WERI-Rb-1 (cell line): Measurements from ENCODE around the gene PCYOX1L.

ENCODE experiments used
- DNase-seq: peaks from one replicate; pipeline ENCODE4 v3.0.0-alpha.2; 2020
- H3K27ac ChIP-seq: fragments of 250-450 bp; sonication (Bioruptor Pico); 2 replicates; pipeline ENCODE4 v1.5.1; 2020; ENCODE audit warnings: mild to moderate bottlenecking, moderate library complexity
- H3K27me3 ChIP-seq: fragments of 250-450 bp; sonication (Bioruptor Pico); 2 replicates; pipeline ENCODE4 v1.5.1; 2021; ENCODE audit warnings: mild to moderate bottlenecking, low read depth, moderate library complexity; ENCODE audit not compliant: insufficient read depth, severe bottlenecking
- H3K36me3 ChIP-seq: fragments of 250-450 bp; sonication (Bioruptor Pico); 2 replicates; pipeline ENCODE4 v1.5.1; 2020; ENCODE audit warnings: mild to moderate bottlenecking, moderate library complexity
- H3K4me3 ChIP-seq: 2 replicates; pipeline ENCODE4 v1.5.1; 2011; ENCODE audit warnings: low read depth, mild to moderate bottlenecking, control low read depth, low read length
- H3K9me3 ChIP-seq: fragments of 250-450 bp; sonication (Bioruptor Pico); 2 replicates; pipeline ENCODE4 v1.5.1; 2021; ENCODE audit warnings: mild to moderate bottlenecking, moderate library complexity; ENCODE audit not compliant: severe bottlenecking
- TF ChIP-seq, protein P1 (sequence below): IDR thresholded peaks from 2 replicates; pipeline ENCODE4 v1.5.1; 2011; ENCODE audit warnings: low read depth, mild to moderate bottlenecking, control low read depth, inconsistent platforms, low read length

Gene PCYOX1L

DNA sequence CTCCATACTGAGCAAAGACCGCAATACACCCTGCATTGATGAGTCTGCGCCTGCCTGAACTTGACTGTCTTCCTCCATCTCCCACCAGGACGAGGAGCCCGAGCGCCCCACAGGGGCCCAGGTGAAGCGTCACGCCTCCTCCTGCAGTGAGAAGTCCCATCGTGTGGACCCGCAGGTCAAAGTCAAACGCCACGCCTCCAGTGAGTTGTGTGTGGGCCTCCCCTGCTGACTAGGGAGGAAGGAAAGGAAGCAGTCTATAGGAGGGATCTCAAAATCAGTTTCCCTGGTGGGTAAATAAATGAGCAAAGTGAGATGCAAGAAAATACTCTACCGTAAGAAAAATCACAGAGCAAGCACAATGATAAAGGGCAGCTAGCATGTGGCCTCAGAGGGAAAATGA, 35.3 kb upstream of the PCYOX1L start:
- H3K27me3 ChIP-seq = peaks cover 34% of the 10 kb centered on the region
- DNase-seq = no peak
- no peak overlapping the region for H3K4me3 ChIP-seq
- H3K27ac ChIP-seq = no peak overlapping the region
- no peaks in the 10 kb centered on the region for H3K9me3 ChIP-seq
- TF ChIP-seq, protein P1, sequence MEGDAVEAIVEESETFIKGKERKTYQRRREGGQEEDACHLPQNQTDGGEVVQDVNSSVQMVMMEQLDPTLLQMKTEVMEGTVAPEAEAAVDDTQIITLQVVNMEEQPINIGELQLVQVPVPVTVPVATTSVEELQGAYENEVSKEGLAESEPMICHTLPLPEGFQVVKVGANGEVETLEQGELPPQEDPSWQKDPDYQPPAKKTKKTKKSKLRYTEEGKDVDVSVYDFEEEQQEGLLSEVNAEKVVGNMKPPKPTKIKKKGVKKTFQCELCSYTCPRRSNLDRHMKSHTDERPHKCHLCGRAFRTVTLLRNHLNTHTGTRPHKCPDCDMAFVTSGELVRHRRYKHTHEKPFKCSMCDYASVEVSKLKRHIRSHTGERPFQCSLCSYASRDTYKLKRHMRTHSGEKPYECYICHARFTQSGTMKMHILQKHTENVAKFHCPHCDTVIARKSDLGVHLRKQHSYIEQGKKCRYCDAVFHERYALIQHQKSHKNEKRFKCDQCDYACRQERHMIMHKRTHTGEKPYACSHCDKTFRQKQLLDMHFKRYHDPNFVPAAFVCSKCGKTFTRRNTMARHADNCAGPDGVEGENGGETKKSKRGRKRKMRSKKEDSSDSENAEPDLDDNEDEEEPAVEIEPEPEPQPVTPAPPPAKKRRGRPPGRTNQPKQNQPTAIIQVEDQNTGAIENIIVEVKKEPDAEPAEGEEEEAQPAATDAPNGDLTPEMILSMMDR = no peak
- H3K36me3 ChIP-seq = no peaks in the 10 kb centered on the region

DNA sequence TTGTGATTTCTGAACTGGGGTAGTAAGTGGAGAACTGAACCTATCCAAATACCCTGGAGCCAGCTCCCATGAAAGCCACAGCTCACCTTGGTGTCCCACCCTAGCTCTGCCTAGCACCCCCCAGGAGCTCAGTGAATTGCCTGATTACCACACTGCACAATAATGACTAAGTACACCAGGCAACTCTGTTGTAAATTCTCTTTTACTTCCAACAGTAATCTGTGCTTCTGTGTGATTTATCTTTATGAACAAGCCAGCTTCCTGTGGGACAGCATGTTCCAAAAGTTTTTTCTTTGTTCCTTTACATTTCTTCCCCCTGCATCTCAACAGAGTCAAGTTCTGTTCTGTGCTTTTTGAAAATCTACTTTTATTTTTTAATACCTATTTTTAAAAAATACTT, 34.6 kb upstream of the PCYOX1L start:
- Histone ChIP-seq H3K27me3 (peaks cover 41% of the 10 kb centered on the region), H3K27ac (no peak overlapping the region), H3K36me3 (no peaks in the 10 kb centered on the region), H3K4me3 (no peak overlapping the region), H3K9me3 (no peaks in the 10 kb centered on the region)
- no peak for DNase-seq
- TF ChIP-seq, protein P1 = no peak

DNA sequence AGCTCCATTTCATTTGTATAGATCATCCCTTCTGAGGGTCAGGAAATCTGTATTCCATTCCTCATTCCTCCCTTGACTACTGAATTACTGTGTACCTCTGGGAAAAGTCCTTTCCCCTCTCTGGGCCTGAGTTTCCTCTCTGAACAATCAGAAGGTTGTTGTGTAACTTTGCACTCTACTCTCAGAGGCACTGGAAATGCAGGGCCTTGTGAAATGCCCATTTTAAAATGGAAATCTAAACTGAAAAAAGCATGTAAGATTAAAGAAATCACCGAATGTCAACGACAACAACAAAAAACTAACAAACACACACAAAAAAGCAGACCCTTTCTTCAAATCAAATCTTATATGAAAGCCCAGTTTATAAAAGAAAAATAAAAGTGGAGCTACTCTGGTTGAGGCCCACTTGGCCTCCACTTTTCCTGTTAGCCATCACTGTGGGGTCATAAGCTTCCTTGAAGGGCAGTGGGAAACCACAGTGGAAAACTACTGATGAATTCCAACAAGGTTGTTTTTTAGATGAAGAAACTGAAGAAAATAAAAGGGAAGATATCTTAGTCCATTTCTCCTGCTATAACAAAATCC, 34.1 kb upstream of the PCYOX1L start:
- TF ChIP-seq, protein P1 = no peak
- no peak for DNase-seq
- Histone ChIP-seq H3K4me3 (no peak overlapping the region), H3K27me3 (peaks cover 46% of the 10 kb centered on the region), H3K9me3 (no peaks in the 10 kb centered on the region), H3K27ac (no peak overlapping the region), H3K36me3 (no peaks in the 10 kb centered on the region)

DNA sequence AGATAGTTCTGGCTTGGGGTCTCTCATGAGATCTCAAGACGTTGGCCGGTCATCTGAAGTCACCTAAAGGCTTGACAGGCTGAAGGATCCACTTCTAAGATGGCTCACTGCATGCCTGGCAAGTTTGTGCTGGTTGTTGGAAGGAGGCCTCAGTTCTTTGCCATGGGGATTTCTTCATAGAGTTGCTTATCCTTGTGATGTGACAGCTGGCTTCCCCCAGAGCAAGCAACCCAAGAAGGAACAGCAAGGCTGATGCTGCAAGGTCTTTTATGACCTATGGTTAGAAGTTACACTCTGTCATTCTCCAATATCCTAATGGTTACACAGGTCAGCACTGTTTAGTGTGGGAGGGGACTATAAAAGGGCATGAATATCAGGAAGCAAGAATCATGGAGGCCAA, 33.2 kb upstream of the PCYOX1L start:
- H3K27ac ChIP-seq = no peak overlapping the region
- no peak for DNase-seq
- TF ChIP-seq, protein P1 = no peak
- H3K27me3 ChIP-seq = peaks cover 53% of the 10 kb centered on the region
- H3K9me3 ChIP-seq = no peaks in the 10 kb centered on the region
- H3K4me3 ChIP-seq = no peak overlapping the region
- no peaks in the 10 kb centered on the region for H3K36me3 ChIP-seq

DNA sequence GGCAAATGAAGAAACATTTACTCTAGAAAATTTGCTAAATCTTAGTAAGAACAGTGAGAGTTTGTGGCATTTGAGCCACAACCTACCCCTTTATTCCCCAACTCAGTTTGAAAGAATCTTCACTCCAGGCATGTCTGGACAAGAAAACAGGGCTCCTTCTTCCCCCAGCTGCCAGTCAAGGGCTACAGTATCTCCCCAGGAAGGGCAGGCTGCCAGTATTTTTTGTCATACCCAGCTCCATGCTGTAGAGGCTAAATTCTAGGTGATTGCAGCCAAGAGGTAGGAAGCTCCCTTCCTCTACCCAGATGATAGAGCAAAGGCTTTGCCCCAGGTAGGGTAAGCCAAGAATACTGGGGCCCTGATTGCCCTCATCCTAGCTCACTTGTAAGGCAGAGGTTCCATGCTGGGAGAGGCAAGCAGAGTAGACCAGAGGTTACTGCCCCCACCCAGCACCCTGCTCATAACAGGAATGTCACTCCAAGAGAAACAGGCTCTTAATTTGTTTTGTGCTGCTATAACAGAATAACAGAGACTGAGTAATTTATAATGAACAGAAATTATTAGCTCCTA, 32.6 kb upstream of the PCYOX1L start:
- H3K9me3 ChIP-seq = no peaks in the 10 kb centered on the region
- no peak for DNase-seq
- H3K27me3 ChIP-seq = peaks cover 59% of the 10 kb centered on the region
- TF ChIP-seq, protein P1 = no peak
- H3K36me3 ChIP-seq = no peaks in the 10 kb centered on the region
- no peak overlapping the region for H3K27ac ChIP-seq
- H3K4me3 ChIP-seq = no peak overlapping the region

DNA sequence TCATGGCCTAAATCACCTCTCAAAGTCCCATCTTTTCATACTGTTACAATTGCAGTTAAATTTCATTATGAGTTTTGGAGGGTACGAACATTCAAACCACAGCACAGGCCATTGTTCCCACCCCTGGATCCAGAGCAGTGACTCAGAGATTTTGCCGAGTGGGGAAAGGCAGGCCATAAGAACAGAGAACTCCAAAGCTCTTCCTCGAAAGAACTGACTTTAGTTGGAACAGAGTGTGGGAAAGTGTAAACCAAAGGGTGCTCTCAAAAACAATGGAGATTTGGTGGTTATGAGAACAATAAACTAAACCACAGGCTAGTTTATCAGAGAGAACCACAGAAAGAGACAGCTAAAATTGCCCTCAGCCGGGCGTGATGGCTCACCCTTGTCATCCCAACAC, 32.0 kb upstream of the PCYOX1L start:
- Histone ChIP-seq H3K27me3 (peaks cover 62% of the 10 kb centered on the region), H3K4me3 (no peak overlapping the region), H3K27ac (no peak overlapping the region), H3K36me3 (no peaks in the 10 kb centered on the region), H3K9me3 (no peaks in the 10 kb centered on the region)
- no peak for DNase-seq
- TF ChIP-seq, protein P1 = no peak
